SU-DHL-6 (cell line): ENCODE data around the gene CCDC170.

Source experiments
- H2AFZ ChIP-seq: fragments of 200-600 bp; sonication (generic); 2 replicates; pipeline ENCODE4 v1.6.1; 2014; ENCODE audit warnings: low read depth, mild to moderate bottlenecking, moderate library complexity, mixed read lengths, antibody characterized with exemption, low read length; ENCODE audit not compliant: severe bottlenecking
- H3F3A ChIP-seq: fragments of 200-600 bp; shearing (Covaris generic); 2 replicates; pipeline ENCODE4 v1.6.0; 2016; ENCODE audit warnings: antibody characterized with exemption, mild to moderate bottlenecking; ENCODE audit not compliant: insufficient read depth
- H3K27ac ChIP-seq: fragments of 200-600 bp; sonication (generic); 2 replicates; pipeline ENCODE4 v1.5.1; 2016; ENCODE audit warnings: low read depth, mild to moderate bottlenecking, low read length, moderate library complexity, mixed read lengths
- H3K27me3 ChIP-seq: fragments of 200-600 bp; sonication (generic), shearing (Covaris generic); 2 replicates; pipeline ENCODE4 v1.6.0; 2014; ENCODE audit warnings: mild to moderate bottlenecking, low read length
- H3K36me3 ChIP-seq: fragments of 200-600 bp; sonication (generic); 2 replicates; pipeline ENCODE4 v1.6.1; 2014; ENCODE audit warnings: mild to moderate bottlenecking, low read length, mixed read lengths
- H3K4me2 ChIP-seq: fragments of 300-600, 200-600 bp; shearing (Covaris generic), sonication (generic); 2 replicates; pipeline ENCODE4 v1.6.0; 2014; ENCODE audit warnings: low read length, low read depth, mild to moderate bottlenecking; ENCODE audit not compliant: poor library complexity, severe bottlenecking
- H3K4me3 ChIP-seq: fragments of 200-600 bp; sonication (generic); 2 replicates; pipeline ENCODE4 v1.5.1; 2014; ENCODE audit warnings: antibody characterized with exemption, low read length, mild to moderate bottlenecking, mixed read lengths; ENCODE audit not compliant: insufficient read depth, poor library complexity, severe bottlenecking
- H3K79me2 ChIP-seq: fragments of 200-600 bp; sonication (generic); 2 replicates; pipeline ENCODE4 v1.6.1; 2014; ENCODE audit warnings: mild to moderate bottlenecking, low read length, moderate library complexity; ENCODE audit not compliant: insufficient read depth
- H3K9ac ChIP-seq: fragments of 200-600 bp; sonication (generic); 2 replicates; pipeline ENCODE4 v1.7.0; 2014; ENCODE audit warnings: mild to moderate bottlenecking, low read length
- H3K9me2 ChIP-seq: fragments of 200-600 bp; sonication (generic); replicated peaks from 2 replicates; pipeline ENCODE4 v1.6.1; 2014; ENCODE audit warnings: low read length; ENCODE audit not compliant: insufficient read depth
- H3K9me3 ChIP-seq: fragments of 200-600 bp; sonication (generic); 2 replicates; pipeline ENCODE4 v1.6.1; 2014; ENCODE audit warnings: low read length, mixed read lengths; ENCODE audit not compliant: insufficient read depth
- H4K20me1 ChIP-seq: fragments of 200-600 bp; sonication (generic); 2 replicates; pipeline ENCODE4 v1.6.1; 2014; ENCODE audit warnings: low read depth, mild to moderate bottlenecking, antibody characterized with exemption, low read length, moderate library complexity, mixed read lengths
- CTCF ChIP-seq: fragments of 200-600 bp; sonication (generic); IDR thresholded peaks from one replicate; pipeline ENCODE4 v1.5.1; 2017; ENCODE audit warnings: antibody characterized with exemption, mild to moderate bottlenecking, low read length, moderate library complexity; ENCODE audit not compliant: insufficient read depth, poor library complexity, severe bottlenecking
- EZH2phosphoT487 ChIP-seq: fragments of 200-600 bp; sonication (generic), shearing (Covaris generic); conservative IDR thresholded peaks from 2 replicates; pipeline ENCODE4 v1.6.1; 2018; ENCODE audit warnings: mild to moderate bottlenecking, antibody characterized with exemption, low read length, moderate library complexity, mixed read lengths

CCDC170 gene

GRCh38 chr6:151637814-151638213 is 144.0 kb downstream of the CCDC170 start:
- Histone ChIP-seq H4K20me1 (no peaks in the 10 kb centered on the region), H3K27ac (no peak overlapping the region), H3K79me2 (no peaks in the 10 kb centered on the region), H3F3A (no peaks in the 10 kb centered on the region), H3K9me3 (no peaks in the 10 kb centered on the region), H3K9me2 (no peaks in the 10 kb centered on the region), H2AFZ (no peak overlapping the region), H3K4me3 (no peak overlapping the region), H3K27me3 (no peaks in the 10 kb centered on the region), H3K36me3 (no peaks in the 10 kb centered on the region), H3K4me2 (no peak overlapping the region), H3K9ac (no peak overlapping the region)
- TF ChIP-seq EZH2phosphoT487 (no peak), CTCF (no peak)

GRCh38 chr6:151639750-151640149 is 145.9 kb downstream of the CCDC170 start:
- Histone ChIP-seq H3F3A (no peaks in the 10 kb centered on the region), H3K36me3 (no peaks in the 10 kb centered on the region), H4K20me1 (no peaks in the 10 kb centered on the region), H3K4me2 (no peak overlapping the region), H3K27ac (no peak overlapping the region), H3K27me3 (no peaks in the 10 kb centered on the region), H2AFZ (no peak overlapping the region), H3K4me3 (no peak overlapping the region), H3K9ac (no peak overlapping the region), H3K9me2 (no peaks in the 10 kb centered on the region), H3K9me3 (no peaks in the 10 kb centered on the region), H3K79me2 (no peaks in the 10 kb centered on the region)
- no peak for TF ChIP-seq CTCF
- TF ChIP-seq EZH2phosphoT487, result no peak

GRCh38 chr6:151641028-151641427 is 147.2 kb downstream of the CCDC170 start:
- Histone ChIP-seq H3K4me2 (no peak overlapping the region), H3K9me2 (no peaks in the 10 kb centered on the region), H3F3A (no peaks in the 10 kb centered on the region), H3K9ac (no peak overlapping the region), H3K36me3 (no peaks in the 10 kb centered on the region), H3K27ac (no peak overlapping the region), H3K9me3 (no peaks in the 10 kb centered on the region), H3K4me3 (no peak overlapping the region), H4K20me1 (no peaks in the 10 kb centered on the region), H2AFZ (no peak overlapping the region), H3K79me2 (no peaks in the 10 kb centered on the region), H3K27me3 (no peaks in the 10 kb centered on the region)
- no peak for TF ChIP-seq EZH2phosphoT487

GRCh38 chr6:151647976-151648639 is 154.3 kb downstream of the CCDC170 start:
- no peaks in the 10 kb centered on the region for H3K27me3 ChIP-seq
- no peak overlapping the region for H2AFZ ChIP-seq
- H3K9me2 ChIP-seq, result no peaks in the 10 kb centered on the region
- H3K9ac ChIP-seq, result no peak overlapping the region
- no peaks in the 10 kb centered on the region for H4K20me1 ChIP-seq
- TF ChIP-seq EZH2phosphoT487, result no peak
- TF ChIP-seq CTCF, result peak; percentile 30
- H3K4me2 ChIP-seq, result no peak overlapping the region
- H3K9me3 ChIP-seq, result no peaks in the 10 kb centered on the region
- H3K27ac ChIP-seq, result no peak overlapping the region
- H3K79me2 ChIP-seq, result no peaks in the 10 kb centered on the region
- H3K36me3 ChIP-seq, result no peaks in the 10 kb centered on the region
- no peaks in the 10 kb centered on the region for H3F3A ChIP-seq
- no peak overlapping the region for H3K4me3 ChIP-seq
